OCI-LY3 (cell line): ENCODE data around the gene ISX.

Experiments used
- H2AFZ ChIP-seq: fragments of 200-600, 300-600 bp; shearing (Covaris generic); 2 replicates; pipeline ENCODE4 v1.6.0; 2014; ENCODE audit warnings: antibody characterized with exemption, low read depth, low read length
- H3K27ac ChIP-seq: fragments of 200-600, 300-600 bp; sonication (generic); 2 replicates; pipeline ENCODE4 v1.5.1; 2014; ENCODE audit warnings: mild to moderate bottlenecking, low read length, moderate library complexity, mixed read lengths
- H3K27me3 ChIP-seq: fragments of 200-600, 300-600 bp; sonication (generic); 2 replicates; pipeline ENCODE4 v1.6.1; 2014; ENCODE audit warnings: low read depth, low read length, mixed read lengths
- H3K36me3 ChIP-seq: fragments of 200-600, 300-600 bp; sonication (generic); replicated peaks from 2 replicates; pipeline ENCODE3; 2014; ENCODE audit warnings: low read depth, low read length, mixed read lengths
- H3K4me1 ChIP-seq: fragments of 300-600, 200-600 bp; sonication (generic); 2 replicates; pipeline ENCODE4 v1.6.1; 2014; ENCODE audit warnings: low read length, mixed read lengths
- H3K4me2 ChIP-seq: fragments of 200-600, 300-600 bp; sonication (generic); 2 replicates; pipeline ENCODE4 v1.6.1; 2014; ENCODE audit warnings: low read length, mixed read lengths
- H3K4me3 ChIP-seq: fragments of 300-600, 200-600 bp; sonication (generic); 2 replicates; pipeline ENCODE4 v1.5.1; 2014; ENCODE audit warnings: antibody characterized with exemption, mild to moderate bottlenecking, low read length, moderate library complexity
- H3K79me2 ChIP-seq: fragments of 300-600, 200-600 bp; shearing (Covaris generic); 2 replicates; pipeline ENCODE4 v1.6.1; 2014; ENCODE audit warnings: mild to moderate bottlenecking, low read length, mixed read lengths
- H3K9ac ChIP-seq: fragments of 300-600, 200-600 bp; shearing (Covaris generic); 2 replicates; pipeline ENCODE4 v1.6.0; 2014; ENCODE audit warnings: mild to moderate bottlenecking, low read length, moderate library complexity
- H3K9me3 ChIP-seq: fragments of 200-600, 300-600 bp; shearing (Covaris generic); 2 replicates; pipeline ENCODE4 v1.6.1; 2014; ENCODE audit warnings: low read length, mixed read lengths; ENCODE audit not compliant: insufficient read depth
- H4K20me1 ChIP-seq: fragments of 200-600, 300-600 bp; sonication (generic); 2 replicates; pipeline ENCODE4 v1.6.1; 2016; ENCODE audit warnings: low read length, mixed read lengths; ENCODE audit not compliant: insufficient read depth
- CTCF ChIP-seq: fragments of 200-600, 300-600 bp; sonication (generic); IDR thresholded peaks from 2 replicates; pipeline ENCODE4 v1.5.1; 2014; ENCODE audit warnings: antibody characterized with exemption, low read length, low read depth
- EZH2phosphoT487 ChIP-seq: fragments of 200-600 bp; shearing (Covaris generic); IDR thresholded peaks from 2 replicates; pipeline ENCODE4 v1.6.1; 2018; ENCODE audit warnings: antibody characterized with exemption, mixed run types, low read depth

ISX gene

DNA sequence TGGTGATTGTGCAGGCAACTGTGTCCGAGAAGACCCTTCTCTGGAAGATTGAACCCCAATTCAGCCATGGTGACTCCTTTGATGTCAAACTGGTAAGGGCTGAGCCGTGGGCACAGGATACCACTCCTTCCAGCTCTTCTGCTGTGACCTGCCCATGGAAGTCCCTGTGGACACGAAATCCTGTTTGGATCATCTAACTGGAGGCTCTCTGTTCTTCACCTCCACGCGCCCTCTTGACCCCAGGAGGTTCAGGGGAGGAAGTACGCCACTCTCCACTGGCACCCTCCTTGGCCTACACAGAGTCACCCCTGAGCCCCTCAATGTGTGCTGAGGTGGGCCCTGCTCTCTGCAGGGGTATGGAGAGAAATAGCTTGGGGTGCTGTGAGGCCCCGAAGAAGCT is 810 bp downstream of the ISX start:
- Histone ChIP-seq H3K27me3 (no peaks in the 10 kb centered on the region), H3K79me2 (no peaks in the 10 kb centered on the region), H2AFZ (no peak overlapping the region), H3K27ac (no peak overlapping the region), H3K4me2 (no peak overlapping the region), H3K4me1 (peaks cover 9% of the 10 kb centered on the region), H3K9ac (no peak overlapping the region), H3K9me3 (no peaks in the 10 kb centered on the region), H4K20me1 (no peaks in the 10 kb centered on the region), H3K36me3 (no peaks in the 10 kb centered on the region), H3K4me3 (no peak overlapping the region)
- no peak for TF ChIP-seq EZH2phosphoT487
- TF ChIP-seq CTCF: no peak

- Histone ChIP-seq H3K4me1 (peaks cover 7% of the 10 kb centered on the region), H4K20me1 (no peaks in the 10 kb centered on the region), H3K4me2 (no peak overlapping the region), H3K27me3 (no peaks in the 10 kb centered on the region), H3K36me3 (no peaks in the 10 kb centered on the region), H3K9ac (no peak overlapping the region), H3K9me3 (no peaks in the 10 kb centered on the region), H3K4me3 (no peak overlapping the region), H3K79me2 (no peaks in the 10 kb centered on the region), H2AFZ (no peak overlapping the region), H3K27ac (no peak overlapping the region)
- TF ChIP-seq CTCF (no peak), EZH2phosphoT487 (no peak)
Observed at GRCh38 chr22:35069541-35069940, 3.6 kb downstream of the ISX start.

DNA sequence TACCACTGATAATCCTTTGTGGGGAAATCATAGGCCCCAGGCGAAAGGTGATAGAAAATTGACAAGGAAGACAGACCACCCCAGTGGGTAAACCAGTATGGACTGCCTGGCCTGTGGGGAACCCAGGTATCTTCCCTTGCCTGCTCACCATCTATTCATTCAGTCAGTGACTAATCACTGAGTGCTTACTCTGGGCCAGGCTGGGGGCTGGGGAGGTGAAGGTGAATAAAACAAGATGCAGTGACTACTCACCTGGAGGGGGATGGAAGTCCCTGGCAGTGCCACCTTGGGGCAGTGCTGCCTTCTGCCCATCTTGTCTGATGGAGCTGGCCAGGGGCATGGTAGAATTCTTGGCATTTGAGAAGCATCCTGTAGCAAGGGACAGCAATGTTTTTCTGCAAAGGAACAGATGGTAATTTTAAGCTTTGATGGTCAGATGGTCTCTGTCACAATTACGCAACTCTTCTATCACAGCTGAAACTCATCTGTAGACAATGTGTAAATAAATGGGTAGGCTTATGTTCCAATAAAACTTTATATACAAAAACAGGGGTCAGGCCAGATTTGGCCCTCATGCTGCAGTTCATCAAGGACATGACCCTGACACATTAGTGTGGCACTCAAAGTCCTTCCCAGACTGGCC is 4.6 kb downstream of the ISX start:
- no peak overlapping the region for H3K4me2 ChIP-seq
- no peaks in the 10 kb centered on the region for H3K4me1 ChIP-seq
- no peak overlapping the region for H3K9ac ChIP-seq
- no peaks in the 10 kb centered on the region for H3K79me2 ChIP-seq
- H3K27me3 ChIP-seq: no peaks in the 10 kb centered on the region
- H3K9me3 ChIP-seq: no peaks in the 10 kb centered on the region
- no peaks in the 10 kb centered on the region for H4K20me1 ChIP-seq
- H3K27ac ChIP-seq: no peak overlapping the region
- H3K4me3 ChIP-seq: no peak overlapping the region
- no peak overlapping the region for H2AFZ ChIP-seq
- no peaks in the 10 kb centered on the region for H3K36me3 ChIP-seq
- no peak for TF ChIP-seq CTCF
- no peak for TF ChIP-seq EZH2phosphoT487

DNA sequence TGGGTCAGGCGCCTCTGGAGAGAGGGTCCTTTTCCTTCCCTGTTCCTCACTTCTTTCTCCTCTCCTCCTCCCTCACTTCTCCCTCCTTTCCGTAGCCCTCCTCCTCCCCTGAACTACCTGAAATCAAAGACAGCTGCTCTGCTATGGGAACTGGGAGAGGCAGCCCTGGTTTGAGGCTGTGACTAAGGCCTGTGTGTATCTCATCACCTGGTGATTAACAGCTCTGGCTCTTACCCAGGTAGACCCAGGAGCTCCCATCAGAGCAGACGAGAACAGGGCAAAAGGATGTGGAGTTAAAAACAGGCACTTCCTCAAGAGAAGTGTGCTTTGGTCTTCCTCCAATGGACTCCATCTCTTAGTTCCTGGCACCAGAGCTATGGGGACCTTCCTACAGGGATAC is 5.8 kb downstream of the ISX start:
- Histone ChIP-seq H3K36me3 (no peaks in the 10 kb centered on the region), H3K79me2 (no peaks in the 10 kb centered on the region), H3K27me3 (no peaks in the 10 kb centered on the region), H3K27ac (no peak overlapping the region), H3K9ac (no peak overlapping the region), H3K4me2 (no peak overlapping the region), H3K4me3 (no peak overlapping the region), H2AFZ (no peak overlapping the region), H4K20me1 (no peaks in the 10 kb centered on the region), H3K9me3 (no peaks in the 10 kb centered on the region), H3K4me1 (no peaks in the 10 kb centered on the region)
- TF ChIP-seq EZH2phosphoT487 (no peak), CTCF (no peak)
